ENCODE results near the gene USP13. TPM values are rescaled to one million over a fixed set of nuclear protein-coding genes. Genes with fewer than 3 reads are reported as not detected.
"Not testable (repeated sequence)": the region's sequence is repeated elsewhere in the genome, so short reads cannot be mapped to it uniquely, and the experiment has no call there.

The USP13 gene
- total RNA-seq, 2 donors from 2014 or later = 6.5 to 10.3 TPM

DNA sequence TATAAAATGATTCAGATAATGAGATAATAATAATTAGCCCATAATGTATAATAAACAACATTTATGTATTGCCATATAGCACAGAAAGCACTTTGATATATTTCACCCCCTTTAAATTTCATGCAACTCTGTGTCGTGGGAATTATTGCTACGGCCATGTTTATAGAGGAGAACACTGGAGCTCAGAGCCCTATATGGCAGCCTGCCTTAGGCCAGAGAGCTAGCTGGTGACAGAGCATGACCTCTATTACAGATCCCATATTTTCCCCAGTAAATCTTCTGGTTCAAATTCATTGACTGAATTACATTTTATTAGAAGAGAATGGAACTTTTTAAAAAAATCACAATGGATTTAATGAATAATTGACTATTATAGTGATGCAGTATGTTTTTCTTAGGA lies 25.0 kb downstream of the USP13 start:
- H3K36me3 Mint-ChIP-seq = no peaks in the 10 kb centered on the region
- H3K27ac Mint-ChIP-seq = no peak overlapping the region
- H3K9me3 Mint-ChIP-seq = no peaks in the 10 kb centered on the region
- no peak for DNase-seq (ENCODE audit: low spot score in 2 of 2)
- no peak for ATAC-seq

DNA sequence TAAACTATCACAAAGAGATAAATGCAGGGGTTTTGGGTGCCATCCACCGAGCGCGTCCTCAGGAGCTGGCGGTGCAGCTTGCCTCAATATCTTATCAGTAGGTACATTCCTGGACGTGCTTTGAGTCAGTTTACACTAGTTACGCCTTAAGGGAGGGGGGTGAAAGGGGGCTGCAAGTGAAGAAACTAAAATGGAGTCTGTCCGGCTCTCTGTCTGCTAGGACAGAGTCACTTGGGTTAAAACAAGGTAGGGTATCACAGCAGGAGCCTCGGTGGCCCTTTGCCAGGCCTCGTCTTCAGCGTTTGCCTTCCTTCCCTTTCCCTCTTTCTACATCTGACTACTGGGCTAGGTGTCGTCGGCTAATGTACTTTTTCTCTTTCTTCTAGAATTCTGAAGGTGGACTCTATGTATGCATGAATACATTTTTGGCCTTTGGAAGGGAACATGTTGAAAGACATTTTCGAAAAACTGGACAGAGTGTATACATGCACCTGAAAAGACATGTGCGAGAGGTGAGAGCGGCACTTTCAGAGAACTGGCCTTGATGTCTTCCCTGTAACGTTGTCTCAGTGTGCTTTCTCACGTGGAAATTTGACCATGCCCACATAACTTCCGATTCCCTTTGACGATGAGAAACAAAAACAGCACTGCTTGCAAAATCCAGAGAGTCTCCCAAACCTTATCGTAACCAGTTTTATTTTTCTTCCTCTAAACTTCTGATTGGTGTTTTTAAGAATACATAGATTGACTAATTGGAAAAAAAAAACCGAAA lies 28.8 kb downstream of the USP13 start:
- no peak for ATAC-seq
- H3K27ac Mint-ChIP-seq = no peak overlapping the region
- DNase-seq (ENCODE audit: low spot score in 2 of 2) = no peak
- no peaks in the 10 kb centered on the region for H3K9me3 Mint-ChIP-seq
- H3K36me3 Mint-ChIP-seq = no peaks in the 10 kb centered on the region

DNA sequence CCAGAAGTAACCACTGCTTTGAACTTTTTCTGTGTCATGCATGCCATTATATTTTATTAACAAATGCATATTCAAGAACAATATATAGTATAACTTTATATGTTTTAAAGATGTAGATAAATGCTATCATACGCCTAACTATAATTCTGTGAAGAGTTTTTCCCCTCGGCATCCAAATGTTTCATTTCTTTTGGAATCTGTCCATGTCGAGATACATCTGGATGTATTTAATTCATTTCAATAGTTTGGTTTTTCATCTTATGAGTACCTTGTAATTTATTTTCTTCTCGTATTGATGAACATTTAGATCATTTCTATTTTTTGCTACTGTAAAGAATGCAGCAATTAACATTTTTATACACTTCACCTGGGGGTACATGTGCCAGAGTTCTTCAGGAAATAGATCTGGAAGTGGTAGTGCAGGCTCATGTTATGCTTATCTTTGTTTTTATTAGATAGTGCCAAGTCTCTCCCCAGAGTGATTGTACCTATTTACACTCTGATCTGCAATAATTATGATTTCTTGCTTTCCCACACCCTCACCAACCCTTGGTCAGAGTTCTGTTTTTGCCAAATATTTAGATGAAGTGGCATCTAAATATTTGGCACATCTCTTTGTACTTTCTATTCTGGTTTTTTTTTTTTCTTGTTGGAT lies 29.7 kb downstream of the USP13 start:
- H3K36me3 Mint-ChIP-seq = no peaks in the 10 kb centered on the region
- ATAC-seq = no peak

DNA sequence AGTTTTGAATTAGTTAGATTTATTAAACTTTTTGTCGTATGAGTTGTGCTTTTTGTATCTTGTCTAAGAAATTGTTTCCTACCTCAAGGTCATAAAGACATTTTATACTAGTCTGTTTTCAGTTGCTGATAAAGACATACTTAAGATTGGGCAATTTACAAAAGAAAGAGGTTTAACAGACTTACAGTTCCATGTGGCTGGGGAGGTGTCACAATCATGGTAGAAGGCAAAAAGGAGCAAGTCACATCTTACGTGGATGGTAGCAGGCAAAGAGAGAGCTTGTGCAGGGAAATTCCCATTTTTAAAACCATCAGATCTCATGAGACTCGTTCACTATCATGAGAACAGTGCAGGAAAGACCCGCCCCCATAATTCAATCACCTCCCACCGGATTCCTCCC lies 30.4 kb downstream of the USP13 start:
- ATAC-seq; H3K27ac Mint-ChIP-seq; DNase-seq (ENCODE audit: low spot score in 2 of 2); H3K9me3 Mint-ChIP-seq; H3K36me3 Mint-ChIP-seq: not testable (repeated sequence)

More for the DNA sequence above, 29.7 kb downstream of the USP13 start:
- no peaks in the 10 kb centered on the region for H3K9me3 Mint-ChIP-seq
- no peak overlapping the region for H3K27ac Mint-ChIP-seq
- no peak for DNase-seq (ENCODE audit: low spot score in 2 of 2)

DNA sequence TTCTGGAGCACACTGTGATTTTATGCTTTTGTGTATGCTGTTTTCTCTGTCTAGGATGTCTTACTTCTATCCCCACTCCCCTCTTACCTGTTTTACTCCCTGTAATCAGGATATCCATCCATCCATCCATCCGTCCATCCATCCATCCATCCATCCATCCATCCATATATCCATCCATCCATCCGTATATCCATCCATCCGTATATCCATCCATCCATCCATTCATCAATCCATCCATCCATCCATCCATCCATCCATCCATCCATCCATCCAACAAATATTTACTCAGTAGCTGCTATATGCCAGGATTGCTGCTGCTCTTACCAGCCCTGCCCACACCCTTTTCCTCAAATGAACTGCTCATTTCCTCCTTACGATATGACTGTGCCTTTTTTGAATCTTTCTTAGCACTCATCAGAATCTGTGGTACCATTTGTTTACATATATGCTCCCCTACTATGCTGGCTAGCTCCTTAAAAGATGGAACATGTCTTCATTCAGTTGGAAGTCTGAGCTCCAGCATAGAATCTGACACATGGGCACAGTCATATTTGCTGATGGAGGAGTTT lies 35.2 kb downstream of the USP13 start:
- no peak for DNase-seq (ENCODE audit: low spot score in 2 of 2)
- peaks cover 4 to 12% of the 10 kb centered on the region in 2 donors for H3K36me3 Mint-ChIP-seq
- H3K27ac Mint-ChIP-seq = no peak overlapping the region
- no peaks in the 10 kb centered on the region for H3K9me3 Mint-ChIP-seq
- ATAC-seq = peak in 1 of 2 donors; percentile 86

DNA sequence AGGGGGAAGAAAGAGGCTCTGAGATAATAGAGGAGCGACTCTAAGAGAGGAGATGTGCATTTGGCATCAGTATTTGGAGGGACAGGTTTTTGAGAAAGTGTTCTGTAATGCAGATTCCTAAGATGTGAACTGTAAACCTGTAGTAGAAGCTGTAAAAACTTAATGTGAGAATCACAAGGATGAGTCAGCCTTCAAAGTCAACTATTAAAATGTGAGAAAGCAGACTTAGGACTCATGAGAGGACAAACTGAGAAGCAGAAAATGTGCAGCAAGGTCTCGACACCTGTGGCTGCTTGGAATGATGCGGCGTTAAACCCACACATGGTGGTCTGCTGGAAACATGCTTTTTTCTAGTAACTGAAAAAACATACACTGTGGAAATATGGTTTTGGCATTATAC lies 36.0 kb downstream of the USP13 start:
- no peaks in the 10 kb centered on the region for H3K9me3 Mint-ChIP-seq
- no peak overlapping the region for H3K27ac Mint-ChIP-seq
- peaks cover 4 to 12% of the 10 kb centered on the region in 2 donors for H3K36me3 Mint-ChIP-seq
- DNase-seq (ENCODE audit: low spot score in 2 of 2) (no peak), ATAC-seq (peak in 1 of 2 donors; percentile 80)

DNA sequence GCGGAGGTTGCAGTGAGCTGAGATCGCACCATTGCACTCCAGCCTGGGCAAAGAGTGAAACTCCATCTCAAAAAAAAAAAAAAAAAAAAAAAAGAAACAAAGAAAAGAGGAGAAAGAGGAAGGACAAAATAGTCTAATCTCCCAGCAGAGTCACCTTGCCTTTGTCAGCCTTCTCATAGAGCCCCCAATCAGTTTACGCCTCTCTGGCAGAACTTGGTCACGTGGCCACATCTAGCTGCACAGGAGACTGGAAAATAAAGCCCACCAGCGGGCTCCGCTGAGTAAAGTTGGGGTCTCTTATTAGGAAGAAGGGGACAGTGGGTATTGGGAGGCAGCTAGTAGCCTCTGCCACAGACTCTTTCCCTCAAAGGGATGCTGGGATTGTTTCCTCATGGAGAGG lies 41.9 kb downstream of the USP13 start:
- no peak for ATAC-seq
- peaks cover 4 to 12% of the 10 kb centered on the region in 2 donors for H3K36me3 Mint-ChIP-seq
- DNase-seq (ENCODE audit: low spot score in 2 of 2) = no peak
- H3K9me3 Mint-ChIP-seq = no peaks in the 10 kb centered on the region
- H3K27ac Mint-ChIP-seq = no peak overlapping the region

DNA sequence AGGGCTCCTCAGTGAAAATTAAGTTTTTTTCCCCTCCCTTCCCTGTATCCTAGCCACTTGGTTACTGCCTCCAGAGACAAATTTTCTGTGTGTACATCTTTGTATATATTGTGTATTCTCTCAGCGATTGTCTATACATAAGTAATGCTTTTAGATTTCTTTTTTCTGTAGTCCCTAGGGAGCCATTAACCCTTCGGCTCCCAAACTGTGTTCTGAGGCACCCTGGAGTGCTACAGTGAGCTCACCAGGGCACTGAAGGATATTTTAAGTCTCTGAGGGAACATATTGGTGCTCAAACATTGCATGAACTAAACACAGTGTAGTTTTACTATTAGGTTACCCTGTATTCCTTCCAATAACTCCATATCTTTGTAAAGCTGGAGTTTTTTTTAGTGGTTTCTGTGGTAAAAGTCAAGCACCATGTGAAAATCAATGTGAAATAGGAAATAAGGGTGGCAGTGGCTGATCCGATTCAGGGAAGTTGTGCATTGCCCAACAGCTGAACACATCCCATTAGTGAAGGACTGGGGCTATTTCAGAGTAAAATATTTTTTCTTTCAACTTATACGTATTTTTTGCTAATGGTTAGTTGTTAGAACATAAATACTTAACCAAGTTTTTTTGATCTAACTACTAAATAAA lies 43.0 kb downstream of the USP13 start:
- H3K9me3 Mint-ChIP-seq = no peaks in the 10 kb centered on the region

DNA sequence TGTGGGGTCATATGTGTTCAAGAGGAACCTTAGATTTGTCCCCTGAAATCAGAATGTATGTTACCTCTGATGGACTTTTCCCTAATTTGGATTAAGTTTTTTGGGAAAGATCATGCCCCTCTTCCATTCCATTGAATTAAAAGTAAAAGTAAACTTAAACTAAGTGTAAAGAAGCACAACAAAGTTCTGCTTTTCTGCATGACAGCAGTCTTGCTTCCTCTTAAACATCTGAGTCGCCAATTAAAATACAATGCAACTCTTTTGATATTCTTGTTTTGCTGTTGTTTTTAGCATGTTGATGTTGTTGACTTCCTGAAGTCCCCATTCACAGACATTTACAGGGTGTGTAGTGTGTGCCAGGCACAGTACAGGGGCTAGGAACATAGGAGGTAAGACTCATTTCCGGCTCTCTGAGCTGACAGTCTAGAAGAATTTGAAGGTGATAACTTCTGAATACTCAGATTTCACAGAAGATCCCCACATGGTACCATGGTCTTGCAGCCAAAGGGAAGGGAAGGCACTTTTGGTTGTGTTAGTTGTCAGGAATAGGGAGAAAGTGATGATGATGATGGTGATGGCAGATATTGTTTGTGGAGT lies 45.0 kb downstream of the USP13 start:
- ATAC-seq = no peak
- Mint-ChIP-seq H3K9me3 (no peaks in the 10 kb centered on the region), H3K36me3 (peaks cover 5% of the 10 kb centered on the region in 2 donors), H3K27ac (no peak overlapping the region)
- no peak for DNase-seq (ENCODE audit: low spot score in 2 of 2)

More for the DNA sequence above, 43.0 kb downstream of the USP13 start:
- ATAC-seq = no peak
- Mint-ChIP-seq H3K27ac (peak overlapping the region in 1 of 2 donors; percentile 44), H3K36me3 (peaks cover 4 to 12% of the 10 kb centered on the region in 2 donors)
- no peak for DNase-seq (ENCODE audit: low spot score in 2 of 2)

DNA sequence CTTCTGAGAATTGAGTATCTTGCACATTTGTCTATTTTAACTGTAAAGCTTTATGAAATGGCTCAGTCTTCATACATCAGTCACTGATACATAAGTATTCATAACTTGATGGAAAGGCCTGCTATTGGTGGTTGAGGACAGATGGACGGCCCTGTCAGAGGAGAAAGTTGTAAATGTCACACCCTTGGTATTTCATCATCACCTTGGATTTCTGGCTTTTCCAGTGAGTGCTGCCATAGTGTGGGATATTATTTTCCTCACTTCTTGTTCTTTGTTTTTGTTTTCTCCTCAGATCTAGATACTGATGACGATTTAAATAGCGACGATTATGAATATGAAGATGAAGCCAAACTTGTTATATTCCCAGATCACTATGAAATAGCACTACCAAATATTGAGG lies 47.9 kb downstream of the USP13 start:
- ATAC-seq (no peak), DNase-seq (ENCODE audit: low spot score in 2 of 2) (no peak)
- Mint-ChIP-seq H3K27ac (no peak overlapping the region), H3K36me3 (peaks cover 5% of the 10 kb centered on the region in 2 donors), H3K9me3 (no peaks in the 10 kb centered on the region)

DNA sequence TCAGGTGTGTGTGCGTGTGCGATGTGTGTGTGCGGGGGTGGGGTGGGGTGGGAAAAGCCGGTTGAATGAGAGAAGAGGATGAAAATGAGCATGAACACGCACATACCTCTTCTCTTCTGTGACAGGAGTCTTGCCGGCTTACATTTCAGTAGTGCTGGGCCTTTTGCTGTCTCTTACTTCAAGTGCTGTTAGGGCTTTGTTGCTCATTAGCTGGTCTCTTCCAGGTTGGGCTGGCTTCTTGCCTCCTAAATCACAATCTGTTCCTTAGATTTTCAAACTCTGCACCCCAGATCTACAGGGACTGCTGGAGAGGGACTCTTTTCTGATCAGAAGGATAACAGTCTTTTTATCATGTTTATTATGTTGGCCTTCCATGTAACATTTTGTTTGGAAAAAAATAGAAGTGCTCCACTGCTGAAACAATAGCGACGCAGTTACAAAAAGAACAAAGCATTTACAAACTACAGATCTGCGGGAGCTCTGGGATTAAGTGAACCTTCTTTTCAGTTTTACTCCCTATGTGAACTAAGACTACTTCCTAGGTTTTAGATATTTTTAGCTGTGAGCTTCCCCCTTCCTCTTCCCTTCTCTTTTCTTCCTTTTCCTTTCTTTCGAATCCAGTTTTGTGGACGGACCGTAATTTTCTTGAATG lies 48.5 kb downstream of the USP13 start:
- DNase-seq (ENCODE audit: low spot score in 2 of 2) = no peak
- Mint-ChIP-seq H3K36me3 (peaks cover 5% of the 10 kb centered on the region in 2 donors), H3K27ac (no peak overlapping the region), H3K9me3 (no peaks in the 10 kb centered on the region)
- ATAC-seq = no peak

DNA sequence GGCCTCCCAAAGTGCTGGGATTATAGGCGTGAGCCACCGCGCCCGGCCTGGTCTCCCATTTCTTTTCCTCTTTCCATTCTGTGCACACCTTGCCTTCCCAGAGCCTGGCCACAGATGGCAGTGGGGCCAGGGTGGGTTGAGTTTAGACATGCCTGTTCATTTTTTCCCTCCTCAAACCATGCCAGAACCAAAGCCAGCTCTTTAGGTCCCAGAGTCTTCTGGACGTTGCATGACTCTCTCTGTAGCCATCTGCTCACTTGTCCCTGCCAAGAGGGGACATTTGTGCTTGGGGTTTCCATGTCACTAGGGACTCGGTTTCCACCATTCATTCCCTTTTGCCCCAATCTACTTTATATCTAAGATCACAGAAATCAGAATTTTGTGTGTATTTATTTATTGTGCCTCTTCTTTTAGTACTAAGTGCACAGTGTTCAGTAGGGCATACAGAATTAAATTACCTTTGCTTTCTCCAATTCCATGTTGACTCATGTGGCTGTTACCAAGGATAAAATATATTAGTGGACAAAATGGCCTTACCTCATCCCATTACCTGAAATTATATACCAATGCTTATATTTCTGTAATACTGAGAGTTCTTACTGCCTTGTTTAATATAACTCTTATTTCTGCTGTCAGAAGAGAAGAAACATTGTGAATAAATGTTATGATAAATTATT lies 49.6 kb downstream of the USP13 start:
- ATAC-seq (no peak), DNase-seq (ENCODE audit: low spot score in 2 of 2) (no peak)
- H3K36me3 Mint-ChIP-seq = peaks cover 5 to 8% of the 10 kb centered on the region in 2 donors
- no peaks in the 10 kb centered on the region for H3K9me3 Mint-ChIP-seq
- H3K27ac Mint-ChIP-seq = peak overlapping the region in 1 of 2 donors; percentile 8

DNA sequence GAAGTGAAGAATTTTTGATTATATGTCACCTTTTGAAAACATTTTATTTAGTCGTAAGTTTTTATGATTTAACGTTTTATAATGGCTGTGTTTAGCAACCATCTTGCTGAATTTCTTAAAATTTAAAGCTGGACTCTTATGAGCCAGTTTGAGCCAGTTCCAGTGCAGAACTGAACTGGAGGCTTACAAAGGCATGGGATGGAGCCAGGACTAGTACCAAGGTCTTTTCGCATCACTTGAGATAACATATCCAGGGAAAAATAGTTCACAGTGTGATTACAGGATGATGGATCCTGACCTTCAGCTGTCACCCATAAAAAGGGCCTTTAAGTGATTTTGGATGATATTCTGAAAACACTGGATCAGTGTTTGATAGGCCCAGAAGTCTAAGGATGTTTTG lies 51.0 kb downstream of the USP13 start:
- no peak overlapping the region for H3K27ac Mint-ChIP-seq
- no peak for DNase-seq (ENCODE audit: low spot score in 2 of 2)
- ATAC-seq = no peak
- peaks cover 5 to 12% of the 10 kb centered on the region in 2 donors for H3K36me3 Mint-ChIP-seq
- H3K9me3 Mint-ChIP-seq = no peaks in the 10 kb centered on the region

DNA sequence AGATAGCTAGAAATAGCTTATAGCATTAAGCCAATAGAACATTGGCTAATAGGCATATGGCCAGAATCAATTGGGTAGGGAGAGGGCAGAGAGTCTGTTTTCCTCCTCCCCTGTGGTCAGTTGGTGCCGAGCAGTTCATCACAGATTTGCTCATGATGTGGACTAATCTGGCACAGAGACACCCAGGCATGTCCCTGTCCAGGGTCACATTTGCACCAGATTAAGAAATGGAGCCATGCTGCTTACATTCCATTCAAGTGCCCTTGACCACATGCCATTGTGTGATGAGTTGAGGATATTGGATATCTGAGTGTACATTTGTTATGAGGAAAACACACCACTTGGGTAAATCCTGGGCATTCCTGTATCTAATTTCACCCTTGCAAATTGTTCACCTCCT lies 53.4 kb downstream of the USP13 start:
- ATAC-seq (no peak), DNase-seq (ENCODE audit: low spot score in 2 of 2) (no peak)
- H3K27ac Mint-ChIP-seq = no peak overlapping the region
- no peaks in the 10 kb centered on the region for H3K9me3 Mint-ChIP-seq
- peaks cover 5 to 17% of the 10 kb centered on the region in 2 donors for H3K36me3 Mint-ChIP-seq

DNA sequence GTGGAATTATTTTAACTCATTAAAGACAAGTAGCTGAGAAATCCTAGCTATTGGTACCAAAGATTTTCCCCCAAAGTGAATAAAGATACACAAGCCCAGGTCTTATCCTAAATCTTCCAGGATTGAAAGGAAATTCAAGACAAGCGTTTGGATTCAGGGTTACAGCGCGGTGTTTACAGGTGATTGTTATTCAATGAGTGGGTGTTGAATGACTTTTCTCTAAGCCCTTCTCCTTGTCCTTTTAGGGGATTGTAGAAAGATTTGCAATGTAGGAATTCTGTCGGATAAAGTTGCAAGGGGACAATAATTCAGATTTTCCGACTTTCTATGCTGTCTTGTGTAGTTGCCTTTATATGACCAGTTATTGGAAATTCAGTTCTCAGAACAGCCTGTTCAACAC lies 57.2 kb downstream of the USP13 start:
- H3K27ac Mint-ChIP-seq = no peak overlapping the region
- no peak for ATAC-seq
- peaks cover 0 to 12% of the 10 kb centered on the region in 2 donors for H3K36me3 Mint-ChIP-seq
- no peaks in the 10 kb centered on the region for H3K9me3 Mint-ChIP-seq
- DNase-seq (ENCODE audit: low spot score in 2 of 2) = no peak

DNA sequence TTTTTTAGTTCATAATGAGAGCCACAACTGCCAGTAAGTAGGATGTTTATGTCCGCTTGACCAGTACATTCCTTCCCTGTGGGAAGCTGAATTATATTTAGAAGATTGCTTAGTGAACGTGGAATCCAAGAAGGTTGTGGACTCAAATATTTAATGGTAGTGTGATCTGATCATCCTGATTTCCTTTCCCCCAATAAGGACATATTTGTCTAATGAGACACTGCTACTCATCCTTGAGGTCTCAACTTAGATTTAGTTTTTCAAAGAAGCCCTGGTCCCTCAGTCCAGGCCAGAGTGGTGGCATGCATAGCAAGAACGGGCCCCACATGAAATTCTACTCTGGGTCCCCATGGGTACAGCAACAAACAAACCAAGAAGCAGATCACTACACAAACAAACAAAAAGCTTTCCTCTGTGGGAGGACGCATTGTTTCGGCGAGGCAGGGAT lies 60.8 kb downstream of the USP13 start:
- ATAC-seq (no peak), DNase-seq (ENCODE audit: low spot score in 2 of 2) (no peak)
- Mint-ChIP-seq H3K27ac (peak overlapping the region in 1 of 2 donors; percentile 17), H3K9me3 (no peaks in the 10 kb centered on the region), H3K36me3 (peaks cover 0 to 5% of the 10 kb centered on the region in 2 donors)

All from activated naive CD4-positive, alpha-beta T cell treated with anti-CD3 and anti-CD28 coated beads, Interleukin-2, amount 50 U/mL, for 72 hours (primary cell).